Glutamatergic neuron (in vitro differentiated cells): ENCODE data around the gene PAK4. TPM values are rescaled to one million over a fixed set of nuclear protein-coding genes. Genes with fewer than 3 reads are reported as not detected.
"Not testable (repeated sequence)": the region's sequence is repeated elsewhere in the genome, so short reads cannot be mapped to it uniquely, and the experiment has no call there.

Experiments used
- DNase-seq: peaks from one replicate; pipeline ENCODE4 v3.0.0; 2022
- H3K27ac Mint-ChIP-seq: one replicate; pipeline ENCODE4 v1.8.0; 2020; ENCODE audit warnings: mild to moderate bottlenecking, mixed read lengths, inconsistent platforms; ENCODE audit not compliant: unreplicated experiment
- H3K27me3 Mint-ChIP-seq: one replicate; pipeline ENCODE4 v1.8.0; 2020; ENCODE audit warnings: mild to moderate bottlenecking, moderate library complexity, mixed read lengths, inconsistent platforms; ENCODE audit not compliant: unreplicated experiment
- H3K36me3 Mint-ChIP-seq: one replicate; pipeline ENCODE4 v1.8.0; 2020; ENCODE audit warnings: mild to moderate bottlenecking, mixed read lengths, inconsistent platforms; ENCODE audit not compliant: unreplicated experiment
- H3K4me1 Mint-ChIP-seq: one replicate; pipeline ENCODE4 v1.8.0; 2020; ENCODE audit warnings: mild to moderate bottlenecking, low read depth, mixed read lengths, inconsistent platforms; ENCODE audit not compliant: unreplicated experiment
- H3K4me3 Mint-ChIP-seq: one replicate; pipeline ENCODE4 v1.8.0; 2020; ENCODE audit warnings: mild to moderate bottlenecking, mixed read lengths, inconsistent platforms; ENCODE audit not compliant: unreplicated experiment
- H3K9me3 Mint-ChIP-seq: one replicate; pipeline ENCODE4 v1.8.0; 2020; ENCODE audit warnings: mild to moderate bottlenecking, moderate library complexity, mixed read lengths, inconsistent platforms; ENCODE audit not compliant: unreplicated experiment
- total RNA-seq: library from RNA; stranded (reverse); fragmentation: NEBNext Ultra II Directional; extraction: Animal tissue kit (Norgen Biotek cat#: 25700); gene quantifications from one replicate; pipeline ENCODE4 v1.2.1, GENCODE V29; 2021; ENCODE audit not compliant: unreplicated experiment
- TF ChIP-seq, protein P1 (sequence below): fragments of 200-600 bp; sonication (generic); IDR thresholded peaks from one replicate; pipeline ENCODE4 v1.5.0; 2021; ENCODE audit not compliant: partially characterized antibody, unreplicated experiment

Gene PAK4
- total RNA-seq, 1 donor from 2014 or later: 52.5 TPM

GRCh38 chr19:39208175-39208795, 82.7 kb downstream of the PAK4 start:
- Mint-ChIP-seq H3K9me3 (no peaks in the 10 kb centered on the region), H3K4me3 (no peak overlapping the region), H3K4me1 (peaks cover 2% of the 10 kb centered on the region), H3K36me3 (no peaks in the 10 kb centered on the region), H3K27me3 (peaks cover 3% of the 10 kb centered on the region), H3K27ac (no peak overlapping the region)
- DNase-seq: no peak
- TF ChIP-seq, protein P1, sequence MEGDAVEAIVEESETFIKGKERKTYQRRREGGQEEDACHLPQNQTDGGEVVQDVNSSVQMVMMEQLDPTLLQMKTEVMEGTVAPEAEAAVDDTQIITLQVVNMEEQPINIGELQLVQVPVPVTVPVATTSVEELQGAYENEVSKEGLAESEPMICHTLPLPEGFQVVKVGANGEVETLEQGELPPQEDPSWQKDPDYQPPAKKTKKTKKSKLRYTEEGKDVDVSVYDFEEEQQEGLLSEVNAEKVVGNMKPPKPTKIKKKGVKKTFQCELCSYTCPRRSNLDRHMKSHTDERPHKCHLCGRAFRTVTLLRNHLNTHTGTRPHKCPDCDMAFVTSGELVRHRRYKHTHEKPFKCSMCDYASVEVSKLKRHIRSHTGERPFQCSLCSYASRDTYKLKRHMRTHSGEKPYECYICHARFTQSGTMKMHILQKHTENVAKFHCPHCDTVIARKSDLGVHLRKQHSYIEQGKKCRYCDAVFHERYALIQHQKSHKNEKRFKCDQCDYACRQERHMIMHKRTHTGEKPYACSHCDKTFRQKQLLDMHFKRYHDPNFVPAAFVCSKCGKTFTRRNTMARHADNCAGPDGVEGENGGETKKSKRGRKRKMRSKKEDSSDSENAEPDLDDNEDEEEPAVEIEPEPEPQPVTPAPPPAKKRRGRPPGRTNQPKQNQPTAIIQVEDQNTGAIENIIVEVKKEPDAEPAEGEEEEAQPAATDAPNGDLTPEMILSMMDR: no peak

DNA sequence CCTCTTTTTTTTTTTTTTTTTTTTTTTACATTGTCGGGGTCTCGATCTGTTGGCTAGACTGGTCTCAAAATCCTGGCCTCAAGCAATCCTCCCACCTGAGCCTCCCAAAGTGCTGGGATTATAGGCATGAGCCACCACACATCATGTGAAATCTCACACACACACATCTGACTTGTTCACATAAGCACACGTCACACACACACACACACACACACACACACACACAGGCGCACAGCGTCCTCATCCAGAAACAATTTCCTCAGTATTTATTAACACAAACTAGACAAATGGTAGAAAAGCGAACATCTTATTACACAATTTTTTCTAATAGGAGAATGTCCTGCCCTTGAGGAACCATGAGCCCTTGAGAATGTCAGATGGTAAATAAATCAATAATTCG, 83.6 kb downstream of the PAK4 start:
- H3K36me3 Mint-ChIP-seq: no peaks in the 10 kb centered on the region
- H3K4me3 Mint-ChIP-seq: no peak overlapping the region
- TF ChIP-seq, protein P1: no peak
- DNase-seq: no peak
- H3K27me3 Mint-ChIP-seq: peaks cover 3% of the 10 kb centered on the region
- H3K27ac Mint-ChIP-seq: no peak overlapping the region
- H3K4me1 Mint-ChIP-seq: peaks cover 2% of the 10 kb centered on the region
- no peaks in the 10 kb centered on the region for H3K9me3 Mint-ChIP-seq

GRCh38 chr19:39211731-39212374, 86.3 kb downstream of the PAK4 start:
- Mint-ChIP-seq H3K4me1 (peaks cover 2% of the 10 kb centered on the region), H3K9me3 (no peaks in the 10 kb centered on the region), H3K27me3 (no peaks in the 10 kb centered on the region), H3K4me3 (no peak overlapping the region), H3K27ac (no peak overlapping the region), H3K36me3 (peaks cover under 1% of the 10 kb centered on the region)
- TF ChIP-seq, protein P1: no peak
- DNase-seq: no peak

DNA sequence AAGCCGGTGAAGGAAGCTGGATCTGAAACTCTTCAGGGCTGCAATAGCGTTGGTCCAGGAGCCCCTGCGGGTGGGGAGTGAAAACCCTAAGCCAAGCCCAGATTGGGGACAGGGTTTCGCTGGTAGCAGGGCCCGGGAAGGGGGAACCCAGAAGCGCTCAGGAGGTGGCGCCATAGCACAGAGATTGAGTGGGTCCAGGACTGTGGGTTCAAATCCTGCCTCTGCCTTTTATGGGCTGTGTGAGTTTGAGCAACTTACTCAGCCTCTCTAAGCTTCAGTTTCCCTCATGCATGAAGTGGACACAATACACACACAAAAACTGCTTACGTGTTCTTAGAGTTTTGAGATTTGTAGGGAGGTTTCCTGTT, 86.8 kb downstream of the PAK4 start:
- Mint-ChIP-seq H3K36me3 (peaks cover 5% of the 10 kb centered on the region), H3K27me3 (peaks cover 2% of the 10 kb centered on the region), H3K27ac (no peak overlapping the region), H3K9me3 (peaks cover 2% of the 10 kb centered on the region), H3K4me3 (no peak overlapping the region), H3K4me1 (peaks cover 2% of the 10 kb centered on the region)
- TF ChIP-seq, protein P1: no peak
- DNase-seq: peak; percentile 45

- not testable (repeated sequence) for H3K36me3 Mint-ChIP-seq, H3K27me3 Mint-ChIP-seq, H3K4me1 Mint-ChIP-seq, DNase-seq, H3K9me3 Mint-ChIP-seq, H3K4me3 Mint-ChIP-seq, H3K27ac Mint-ChIP-seq
Observed at GRCh38 chr19:39215323-39215722, 89.7 kb downstream of the PAK4 start.
